Left ventricle myocardium inferior (tissue), 1 donor: ENCODE data around the gene ERI3. TPM values are rescaled to one million over a fixed set of nuclear protein-coding genes. Genes with fewer than 3 reads are reported as not detected.

Source experiments
- DNase-seq: peaks from one replicate; pipeline ENCODE4 v3.0.0-alpha.2; 2020
- H3K27ac ChIP-seq: fragments of 200-600 bp; replicated peaks from 2 replicates; pipeline ENCODE4 v1.8.0; 2021
- H3K27me3 ChIP-seq: fragments of 200-600 bp; 2 replicates; pipeline ENCODE4 v1.8.0; 2021; ENCODE audit warnings: low read depth
- H3K36me3 ChIP-seq: fragments of 200-600 bp; 2 replicates; pipeline ENCODE4 v1.8.0; 2021
- H3K4me1 ChIP-seq: fragments of 200-600 bp; 2 replicates; pipeline ENCODE4 v1.8.0; 2021
- H3K4me3 ChIP-seq: fragments of 200-600 bp; 2 replicates; pipeline ENCODE4 v1.8.0; 2021; ENCODE audit warnings: mild to moderate bottlenecking, moderate library complexity
- H3K9me3 ChIP-seq: fragments of 200-600 bp; replicated peaks from 2 replicates; pipeline ENCODE4 v1.8.0; 2021
- CTCF ChIP-seq: fragments of 200-600 bp; IDR thresholded peaks from 2 replicates; pipeline ENCODE4 v1.8.0; 2021; ENCODE audit warnings: antibody characterized with exemption, mild to moderate bottlenecking, borderline replicate concordance
- intact Hi-C: fragments of 100-400 bp; cut with micrococcal nuclease; formaldehyde crosslinking; loops from one replicate; pipeline ENCODE4 v1.11.0; 2022
- total RNA-seq: library from RNA; stranded (reverse); fragmentation: NEBNext Ultra II Directional; extraction: Animal tissue kit (Norgen Biotek cat#: 25700); gene quantifications from one replicate; pipeline ENCODE4 v1.2.1, GENCODE V29; 2021
- donor health status: DM: no; HTN: yes; CAD: no; lungs with severe emphysema.

The ERI3 gene
- total RNA-seq, 1 donor from 2014 or later, result 50.4 TPM

GRCh38 chr1:44347280-44347679, 7.8 kb downstream of the ERI3 start:
- intact Hi-C loops, result no loop called here

GRCh38 chr1:44346878-44347277, 8.2 kb downstream of the ERI3 start:
- intact Hi-C loops, result no loop called here
- no peak for DNase-seq
- Histone ChIP-seq H3K36me3 (no peaks in the 10 kb centered on the region), H3K27me3 (no peaks in the 10 kb centered on the region), H3K4me1 (peaks cover 18% of the 10 kb centered on the region), H3K27ac (no peak overlapping the region), H3K4me3 (no peak overlapping the region), H3K9me3 (no peaks in the 10 kb centered on the region)
- TF ChIP-seq CTCF, result no peak

More at GRCh38 chr1:44347280-44347679, 7.8 kb downstream of the ERI3 start:
- Histone ChIP-seq H3K27ac (no peak overlapping the region), H3K4me1 (peaks cover 18% of the 10 kb centered on the region), H3K4me3 (no peak overlapping the region), H3K9me3 (no peaks in the 10 kb centered on the region), H3K27me3 (no peaks in the 10 kb centered on the region), H3K36me3 (no peaks in the 10 kb centered on the region)
- no peak for DNase-seq
- TF ChIP-seq CTCF, result no peak

- H3K4me1 ChIP-seq, result peaks cover 18% of the 10 kb centered on the region
- DNase-seq, result no peak
- no peak overlapping the region for H3K4me3 ChIP-seq
- TF ChIP-seq CTCF, result no peak
- H3K27ac ChIP-seq, result no peak overlapping the region
- H3K9me3 ChIP-seq, result no peaks in the 10 kb centered on the region
- no peaks in the 10 kb centered on the region for H3K36me3 ChIP-seq
- intact Hi-C loops, result no loop called here
- no peaks in the 10 kb centered on the region for H3K27me3 ChIP-seq
Measured at GRCh38 chr1:44346184-44346583, 8.9 kb downstream of the ERI3 start.

- DNase-seq, result no peak
- H3K36me3 ChIP-seq, result no peaks in the 10 kb centered on the region
- no peak for TF ChIP-seq CTCF
- intact Hi-C loops, result no loop called here
- no peaks in the 10 kb centered on the region for H3K9me3 ChIP-seq
- H3K4me3 ChIP-seq, result no peak overlapping the region
- H3K4me1 ChIP-seq, result peaks cover 18% of the 10 kb centered on the region
- no peak overlapping the region for H3K27ac ChIP-seq
- no peaks in the 10 kb centered on the region for H3K27me3 ChIP-seq
Measured at GRCh38 chr1:44345187-44345775, 9.8 kb downstream of the ERI3 start.

- Histone ChIP-seq H3K27ac (no peak overlapping the region), H3K4me1 (no peaks in the 10 kb centered on the region), H3K9me3 (no peaks in the 10 kb centered on the region), H3K27me3 (no peaks in the 10 kb centered on the region), H3K36me3 (peaks cover 41% of the 10 kb centered on the region), H3K4me3 (no peak overlapping the region)
- no peak for TF ChIP-seq CTCF
- intact Hi-C loops, result no loop called here
- no peak for DNase-seq
Measured at GRCh38 chr1:44339731-44340130, 15.3 kb downstream of the ERI3 start.
